ENCODE measurements around the gene KRT81. TPM values are rescaled to one million over a fixed set of nuclear protein-coding genes. Genes with fewer than 3 reads are reported as not detected.

KRT81 gene
- total and polyA plus RNA-seq, 7 donors: 0.03 to 0.14 TPM; not detected in 5

GRCh38 chr12:52323416-52324152 is 32.2 kb upstream of the KRT81 start:
- Histone ChIP-seq H3K36me3 (ENCODE audit: insufficient read depth in 1 of 2, low read depth in 1 of 2) (no peaks in the 10 kb centered on the region), H3K9me3 (no peaks in the 10 kb centered on the region), H3K27me3 (ENCODE audit: insufficient read depth in 3 of 3, low read length in 2 of 3) (peaks cover 0 to 30% (median 0%) of the 10 kb centered on the region in 3 donors), H3K27ac (no peak overlapping the region), H3K4me1 (no peaks in the 10 kb centered on the region), H3K4me3 (no peak overlapping the region)
- WGBS, 3 donors: 82 to 92% (median 89%) methylated on average over 10 of the region's 10 CpGs
- TF ChIP-seq, protein P1, sequence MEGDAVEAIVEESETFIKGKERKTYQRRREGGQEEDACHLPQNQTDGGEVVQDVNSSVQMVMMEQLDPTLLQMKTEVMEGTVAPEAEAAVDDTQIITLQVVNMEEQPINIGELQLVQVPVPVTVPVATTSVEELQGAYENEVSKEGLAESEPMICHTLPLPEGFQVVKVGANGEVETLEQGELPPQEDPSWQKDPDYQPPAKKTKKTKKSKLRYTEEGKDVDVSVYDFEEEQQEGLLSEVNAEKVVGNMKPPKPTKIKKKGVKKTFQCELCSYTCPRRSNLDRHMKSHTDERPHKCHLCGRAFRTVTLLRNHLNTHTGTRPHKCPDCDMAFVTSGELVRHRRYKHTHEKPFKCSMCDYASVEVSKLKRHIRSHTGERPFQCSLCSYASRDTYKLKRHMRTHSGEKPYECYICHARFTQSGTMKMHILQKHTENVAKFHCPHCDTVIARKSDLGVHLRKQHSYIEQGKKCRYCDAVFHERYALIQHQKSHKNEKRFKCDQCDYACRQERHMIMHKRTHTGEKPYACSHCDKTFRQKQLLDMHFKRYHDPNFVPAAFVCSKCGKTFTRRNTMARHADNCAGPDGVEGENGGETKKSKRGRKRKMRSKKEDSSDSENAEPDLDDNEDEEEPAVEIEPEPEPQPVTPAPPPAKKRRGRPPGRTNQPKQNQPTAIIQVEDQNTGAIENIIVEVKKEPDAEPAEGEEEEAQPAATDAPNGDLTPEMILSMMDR (IDR thresholded peaks at IDR 0.05): no peak
- no peak for DNase-seq
- no peak for ATAC-seq
- intact Hi-C loops (cut with DNase I): no loop called here

GRCh38 chr12:52323001-52323400 is 31.7 kb upstream of the KRT81 start:
- Histone ChIP-seq H3K4me3 (no peak overlapping the region), H3K9me3 (no peaks in the 10 kb centered on the region), H3K4me1 (no peaks in the 10 kb centered on the region), H3K36me3 (ENCODE audit: insufficient read depth in 1 of 2, low read depth in 1 of 2) (no peaks in the 10 kb centered on the region), H3K27ac (no peak overlapping the region), H3K27me3 (ENCODE audit: insufficient read depth in 3 of 3, low read length in 2 of 3) (peaks cover 0 to 30% (median 0%) of the 10 kb centered on the region in 3 donors)
- TF ChIP-seq, protein P1 (IDR thresholded peaks at IDR 0.05): no peak
- WGBS, 3 donors: 56 to 83% (median 73%) methylated on average over 1 of the region's 1 CpG
- ATAC-seq: no peak
- no peak for DNase-seq
- intact Hi-C loops (cut with DNase I): no loop called here

DNA sequence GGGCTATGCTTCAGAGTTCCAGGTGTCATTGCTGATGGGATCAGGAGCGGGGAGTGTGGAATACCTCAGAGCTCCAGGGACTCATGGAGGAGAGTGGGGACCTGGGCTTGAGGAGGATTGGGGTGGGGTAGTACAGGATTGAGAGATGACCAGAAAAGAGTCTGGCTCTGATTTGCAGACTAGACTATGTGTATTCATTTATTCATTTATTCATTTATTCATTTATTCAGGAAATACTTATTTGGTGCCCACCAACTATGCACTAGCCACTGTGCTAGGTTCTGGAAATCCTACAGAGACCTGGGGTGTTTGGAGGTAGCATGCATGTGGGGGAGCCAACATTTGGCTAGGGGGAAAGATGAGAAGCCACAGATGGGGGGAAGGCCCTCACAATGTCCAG is 30.7 kb upstream of the KRT81 start:
- 90 to 100% (median 92%) methylated on average over 1 of the region's 1 CpG for WGBS, 3 donors
- Histone ChIP-seq H3K27ac (no peak overlapping the region), H3K27me3 (ENCODE audit: insufficient read depth in 3 of 3, low read length in 2 of 3) (peaks cover 0 to 30% (median 0%) of the 10 kb centered on the region in 3 donors), H3K9me3 (no peaks in the 10 kb centered on the region), H3K36me3 (ENCODE audit: insufficient read depth in 1 of 2, low read depth in 1 of 2) (no peaks in the 10 kb centered on the region), H3K4me1 (no peaks in the 10 kb centered on the region), H3K4me3 (no peak overlapping the region)
- intact Hi-C loops (cut with DNase I): no loop called here
- no peak for ATAC-seq
- TF ChIP-seq, protein P1 (IDR thresholded peaks at IDR 0.05): no peak
- DNase-seq: no peak

DNA sequence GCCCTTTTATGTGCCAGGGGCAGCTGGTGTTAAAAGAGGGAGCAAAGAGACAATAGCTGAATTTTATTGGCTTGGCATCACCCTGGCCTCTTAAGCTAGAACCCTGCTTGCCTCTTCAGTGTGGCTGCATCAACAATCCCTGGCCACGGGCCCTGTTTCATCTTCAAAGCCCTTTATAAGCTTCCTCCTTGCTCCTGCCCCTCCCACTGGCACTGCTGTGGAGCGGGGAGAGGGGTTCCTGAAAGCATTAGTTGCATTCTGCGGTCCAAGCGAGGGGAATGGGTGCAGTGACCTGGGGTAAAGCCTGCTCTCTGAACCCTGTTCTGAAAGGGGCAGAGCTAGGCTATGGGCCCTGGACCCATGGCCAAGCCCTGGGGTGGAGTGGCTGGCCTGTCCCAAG is 30.1 kb upstream of the KRT81 start:
- DNase-seq (no peak), ATAC-seq (no peak)
- intact Hi-C loops (cut with DNase I): no loop called here
- 40 to 52% (median 45%) methylated on average over 4 of the region's 4 CpGs for WGBS, 3 donors
- Histone ChIP-seq H3K27ac (no peak overlapping the region), H3K4me3 (no peak overlapping the region), H3K4me1 (no peaks in the 10 kb centered on the region), H3K36me3 (ENCODE audit: insufficient read depth in 1 of 2, low read depth in 1 of 2) (no peaks in the 10 kb centered on the region), H3K27me3 (ENCODE audit: insufficient read depth in 3 of 3, low read length in 2 of 3) (peaks cover 0 to 30% (median 0%) of the 10 kb centered on the region in 3 donors), H3K9me3 (no peaks in the 10 kb centered on the region)
- TF ChIP-seq, protein P1 (IDR thresholded peaks at IDR 0.05): no peak
